NOMO-1 treated with dmso at 0.1 percent for 144 hours (cell line): ENCODE results near the gene OXT.
"Not testable (repeated sequence)": the region's sequence is repeated elsewhere in the genome, so short reads cannot be mapped to it uniquely, and the experiment has no call there.

Experiments
- DNase-seq: peaks from one replicate; lab custom pipeline; 2025; ENCODE audit not compliant: unreplicated experiment; lab: John Stamatoyannopoulos, UW

The OXT gene

GRCh38 chr20:3047486-3048419 is 23.7 kb upstream of the OXT start:
- no peak for DNase-seq

- DNase-seq, result no peak
Observed at GRCh38 chr20:3051385-3052019, 19.9 kb upstream of the OXT start.

- DNase-seq, result no peak
Observed at GRCh38 chr20:3059489-3059888, 11.9 kb upstream of the OXT start.

GRCh38 chr20:3064119-3064518 is 7.3 kb upstream of the OXT start:
- DNase-seq, result not testable (repeated sequence)

GRCh38 chr20:3067139-3068014 is 4.0 kb upstream of the OXT start:
- DNase-seq, result no peak

GRCh38 chr20:3068075-3068474 is 3.3 kb upstream of the OXT start:
- DNase-seq, result no peak

GRCh38 chr20:3068986-3069900 is 2.2 kb upstream of the OXT start:
- no peak for DNase-seq

- no peak for DNase-seq
Observed at GRCh38 chr20:3070725-3071124, 695 bp upstream of the OXT start.

GRCh38 chr20:3071266-3071609 is 182 bp upstream of the OXT start:
- DNase-seq, result no peak

- DNase-seq, result no peak
Observed at GRCh38 chr20:3072530-3073250, 1.3 kb downstream of the OXT start.

- DNase-seq, result not testable (repeated sequence)
Observed at GRCh38 chr20:3073251-3073643, 1.8 kb downstream of the OXT start.

- no peak for DNase-seq
Observed at GRCh38 chr20:3074812-3075211, 3.4 kb downstream of the OXT start.

GRCh38 chr20:3075315-3075714 is 3.9 kb downstream of the OXT start:
- not testable (repeated sequence) for DNase-seq

GRCh38 chr20:3077618-3078134 is 6.3 kb downstream of the OXT start:
- DNase-seq, result no peak

GRCh38 chr20:3080939-3081388 is 9.5 kb downstream of the OXT start:
- DNase-seq, result no peak

- DNase-seq, result no peak
Observed at GRCh38 chr20:3081641-3082040, 10.2 kb downstream of the OXT start.

GRCh38 chr20:3082306-3082951 is 11.0 kb downstream of the OXT start:
- no peak for DNase-seq

GRCh38 chr20:3082955-3083952 is 11.8 kb downstream of the OXT start:
- no peak for DNase-seq
